ENCODE data around the gene GTPBP10.

The GTPBP10 gene

DNA sequence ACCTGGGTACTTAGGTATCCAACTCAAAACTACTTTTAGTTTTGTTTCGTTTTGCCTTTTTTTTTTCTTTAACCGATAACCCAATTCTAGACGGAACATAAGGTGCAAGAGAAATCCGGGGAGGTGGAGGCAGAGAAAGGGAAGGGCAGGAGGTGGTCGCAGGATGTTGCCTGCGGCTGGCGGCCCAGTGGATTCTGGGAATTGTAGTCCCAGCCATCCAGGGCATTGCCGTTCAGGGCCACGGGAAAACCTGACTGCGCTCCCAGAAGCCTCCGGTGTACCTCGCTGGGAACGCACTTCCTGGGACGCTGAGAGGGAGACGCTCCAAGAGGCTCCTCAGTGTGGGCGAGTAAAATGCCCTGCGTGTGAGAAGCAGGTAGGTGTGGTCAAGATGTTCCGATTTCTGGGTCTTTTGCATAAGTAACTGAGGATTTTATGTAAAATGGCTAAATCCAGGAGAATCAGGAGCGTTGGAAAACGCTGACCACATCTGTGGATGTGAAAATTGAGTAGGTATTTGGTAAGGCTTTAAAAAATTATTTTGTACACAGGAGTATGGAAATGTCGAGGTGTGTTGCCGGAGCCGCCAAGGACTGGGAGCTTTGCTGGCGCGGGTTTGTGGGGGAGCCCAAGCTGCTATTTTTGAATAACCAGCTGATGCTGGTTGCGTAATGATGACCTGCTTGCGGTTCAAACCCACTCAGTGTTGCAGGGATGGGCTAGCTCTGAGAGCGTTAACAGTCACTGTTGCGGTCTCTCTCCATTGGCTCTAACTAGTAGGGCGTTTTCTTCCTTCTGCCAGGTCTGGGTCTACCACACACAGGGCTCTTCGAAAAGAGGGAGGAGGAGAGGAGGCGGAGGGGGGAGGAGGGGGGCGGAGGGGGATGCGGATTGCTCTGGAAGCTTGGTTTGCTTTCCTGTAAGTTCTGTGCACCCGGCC is 56.9 kb downstream of the GTPBP10 start, which contains the start of gene CLDN12:
Gene CLDN12, plus strand, starts transcription at position 288 of the 940 bp plus-strand sequence. CDS start 9,216 bp downstream, outside the sequence.
- TF ChIP-seq, protein P1, sequence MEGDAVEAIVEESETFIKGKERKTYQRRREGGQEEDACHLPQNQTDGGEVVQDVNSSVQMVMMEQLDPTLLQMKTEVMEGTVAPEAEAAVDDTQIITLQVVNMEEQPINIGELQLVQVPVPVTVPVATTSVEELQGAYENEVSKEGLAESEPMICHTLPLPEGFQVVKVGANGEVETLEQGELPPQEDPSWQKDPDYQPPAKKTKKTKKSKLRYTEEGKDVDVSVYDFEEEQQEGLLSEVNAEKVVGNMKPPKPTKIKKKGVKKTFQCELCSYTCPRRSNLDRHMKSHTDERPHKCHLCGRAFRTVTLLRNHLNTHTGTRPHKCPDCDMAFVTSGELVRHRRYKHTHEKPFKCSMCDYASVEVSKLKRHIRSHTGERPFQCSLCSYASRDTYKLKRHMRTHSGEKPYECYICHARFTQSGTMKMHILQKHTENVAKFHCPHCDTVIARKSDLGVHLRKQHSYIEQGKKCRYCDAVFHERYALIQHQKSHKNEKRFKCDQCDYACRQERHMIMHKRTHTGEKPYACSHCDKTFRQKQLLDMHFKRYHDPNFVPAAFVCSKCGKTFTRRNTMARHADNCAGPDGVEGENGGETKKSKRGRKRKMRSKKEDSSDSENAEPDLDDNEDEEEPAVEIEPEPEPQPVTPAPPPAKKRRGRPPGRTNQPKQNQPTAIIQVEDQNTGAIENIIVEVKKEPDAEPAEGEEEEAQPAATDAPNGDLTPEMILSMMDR (conservative IDR thresholded peaks at IDR 0.05) = no peak
- H3K27ac ChIP-seq = peak within 1 kb of the TSS; percentile 87

DNA sequence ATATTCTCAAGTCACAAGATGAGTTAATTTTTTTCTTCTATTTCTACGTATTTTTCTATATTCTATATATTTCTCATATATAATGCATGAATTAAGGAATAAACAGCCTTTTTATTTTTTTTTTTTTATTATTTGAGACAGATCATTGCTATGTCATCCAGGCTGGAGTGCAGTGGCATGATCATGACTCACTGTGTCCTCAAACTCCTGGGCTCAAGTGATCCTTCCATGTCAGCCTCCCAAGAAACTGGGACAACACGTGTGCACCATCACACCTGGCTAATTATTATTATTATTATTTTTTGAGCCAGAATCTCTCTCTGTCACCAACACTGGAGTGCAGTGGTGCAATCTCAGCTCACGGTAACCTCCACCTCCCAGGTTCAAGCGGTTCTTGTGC is 58.3 kb downstream of the GTPBP10 start:
- peak overlapping the region; percentile 87 for H3K27ac ChIP-seq
- TF ChIP-seq, protein P1 (conservative IDR thresholded peaks at IDR 0.05) = no peak

DNA sequence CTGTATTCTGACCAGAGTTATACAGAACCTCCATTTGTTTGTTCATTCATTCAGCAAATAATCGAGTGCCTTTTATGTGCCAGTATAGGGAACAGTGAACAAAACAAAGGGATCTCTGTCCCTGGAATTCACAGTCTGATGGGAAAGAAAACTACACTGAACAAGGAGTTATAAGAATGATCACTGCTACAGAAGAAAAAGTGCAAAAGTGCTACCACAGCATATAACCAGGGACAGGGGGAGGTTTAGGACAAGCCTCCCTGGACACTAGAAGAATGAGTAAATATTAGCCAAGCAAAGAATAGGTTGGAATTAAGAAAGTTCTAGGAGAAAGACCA is 60.9 kb downstream of the GTPBP10 start:
- TF ChIP-seq, protein P1 (conservative IDR thresholded peaks at IDR 0.05) = no peak
- peak overlapping the region; percentile 13 for H3K27ac ChIP-seq

DNA sequence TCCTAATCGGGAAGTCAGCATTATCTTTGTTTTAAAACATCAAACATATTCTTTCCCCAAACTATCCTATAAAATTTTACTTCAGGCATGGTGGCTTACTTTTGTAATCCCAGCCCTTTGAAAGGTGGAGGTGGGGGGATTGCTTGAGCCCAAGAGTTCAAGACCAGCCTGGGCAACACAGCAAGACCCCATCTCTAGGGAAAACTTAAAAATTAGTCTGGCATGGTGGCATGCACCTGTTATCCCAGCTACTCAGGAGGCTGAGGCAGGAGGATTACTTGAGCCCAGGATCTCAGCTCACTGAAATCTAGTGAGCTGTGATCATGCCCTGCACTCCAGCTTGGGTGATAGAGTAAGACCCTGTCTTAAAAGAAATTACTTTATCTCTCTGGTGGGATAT is 61.6 kb downstream of the GTPBP10 start:
- TF ChIP-seq, protein P1 (conservative IDR thresholded peaks at IDR 0.05) = no peak
- peak overlapping the region; percentile 13; the same call in 1 of the 2 replicates for H3K27ac ChIP-seq

DNA sequence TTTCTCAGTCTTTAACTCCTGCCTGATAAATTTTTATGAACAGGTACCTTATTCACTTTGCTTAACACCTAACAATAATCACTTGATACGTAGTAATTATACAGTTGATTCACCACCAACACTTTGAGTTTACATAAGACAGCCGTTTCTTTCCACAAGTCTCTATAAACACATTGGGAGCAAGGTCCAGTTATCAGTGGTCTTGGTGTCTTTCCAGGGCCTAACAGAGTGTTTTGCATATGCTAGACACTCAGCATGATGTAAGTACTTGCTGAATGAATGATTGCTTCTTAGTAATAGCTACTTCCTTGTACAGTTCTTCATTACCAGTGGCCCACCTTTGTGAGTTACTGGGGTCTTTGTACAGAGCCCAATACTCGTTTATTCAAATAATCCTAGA is 63.2 kb downstream of the GTPBP10 start:
- no peak overlapping the region for H3K27ac ChIP-seq
- TF ChIP-seq, protein P1 (conservative IDR thresholded peaks at IDR 0.05) = no peak

DNA sequence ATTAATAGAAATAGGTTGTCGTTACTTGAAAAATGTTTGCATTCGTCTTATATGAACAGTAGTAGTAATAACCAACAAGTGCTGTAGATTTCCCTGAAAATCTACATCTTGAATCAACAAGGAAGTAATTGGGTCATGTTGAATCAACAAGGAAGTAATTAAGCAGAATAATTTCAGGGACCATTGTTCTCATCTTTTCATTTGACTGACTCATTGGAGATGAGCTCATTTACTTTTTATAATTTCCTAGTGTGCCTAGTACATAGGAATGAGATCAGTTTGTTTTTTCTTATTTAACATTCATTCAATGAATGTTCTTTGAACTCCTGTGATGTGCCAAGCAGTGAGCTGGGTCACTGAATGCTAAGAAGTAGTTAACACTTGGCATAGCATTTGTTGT is 65.0 kb downstream of the GTPBP10 start:
- peak overlapping the region; percentile 61 for H3K27ac ChIP-seq
- TF ChIP-seq, protein P1 (conservative IDR thresholded peaks at IDR 0.05) = no peak

DNA sequence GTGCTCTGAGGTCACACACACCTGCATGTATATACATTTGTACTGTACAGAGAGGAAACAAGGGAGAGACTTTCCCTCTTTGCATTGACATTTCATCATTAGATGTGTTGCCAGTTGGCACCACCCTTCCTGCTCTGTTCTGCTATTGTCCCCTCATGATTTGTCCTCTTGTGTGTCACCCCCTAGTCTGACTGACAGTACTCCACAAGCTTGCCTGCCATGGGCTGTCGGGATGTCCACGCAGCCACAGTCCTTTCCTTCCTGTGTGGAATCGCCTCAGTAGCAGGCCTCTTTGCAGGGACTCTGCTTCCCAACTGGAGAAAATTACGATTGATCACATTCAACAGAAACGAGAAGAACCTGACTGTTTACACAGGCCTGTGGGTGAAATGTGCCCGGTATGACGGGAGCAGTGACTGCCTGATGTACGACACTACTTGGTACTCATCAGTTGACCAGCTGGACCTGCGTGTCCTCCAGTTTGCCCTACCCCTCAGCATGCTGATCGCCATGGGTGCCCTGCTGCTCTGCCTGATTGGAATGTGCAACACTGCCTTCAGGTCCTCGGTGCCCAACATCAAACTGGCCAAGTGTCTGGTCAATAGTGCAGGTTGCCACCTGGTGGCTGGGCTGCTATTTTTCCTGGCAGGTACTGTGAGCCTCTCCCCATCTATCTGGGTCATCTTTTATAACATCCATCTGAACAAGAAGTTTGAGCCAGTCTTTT is 66.1 kb downstream of the GTPBP10 start:
- TF ChIP-seq, protein P1 (conservative IDR thresholded peaks at IDR 0.05) = peak; percentile 74
- peak overlapping the region; percentile 61 for H3K27ac ChIP-seq
